C4-2B (cell line): ENCODE results near the gene SH3BGRL2.

Experiments
- CTCF ChIP-seq: fragments of 450-650 bp; conservative IDR thresholded peaks from 2 replicates; pipeline ENCODE4 v1.5.1; 2017; ENCODE audit warnings: mild to moderate bottlenecking
- ZFX ChIP-seq: fragments of 450-650 bp; IDR thresholded peaks from 2 replicates; pipeline ENCODE4 v1.6.1; 2017

- no peak for TF ChIP-seq CTCF
- no peak for TF ChIP-seq ZFX
Measured at GRCh38 chr6:79656134-79656533, 25.0 kb downstream of the SH3BGRL2 start.
